ENCODE measurements around the gene PSMB2. TPM values are rescaled to one million over a fixed set of nuclear protein-coding genes. Genes with fewer than 3 reads are reported as not detected.

PSMB2 gene
- total and polyA plus RNA-seq, 4 donors = 27.7 to 38.3 (median 36.1) TPM

- whole genome bisulfite sequencing, 2 donors = 34 to 36% methylated on average over 44 of the region's 44 CpGs
- Histone ChIP-seq H3K9me3 (ENCODE audit: control insufficient read depth, low read length) (no peaks in the 10 kb centered on the region), H3K36me3 (ENCODE audit: control insufficient read depth in 1 of 2, insufficient read depth in 2 of 2, low read length in 1 of 2) (no peaks in the 10 kb centered on the region), H3K4me3 (ENCODE audit: low read length in 2 of 2) (no peak overlapping the region), H3K4me1 (ENCODE audit: control insufficient read depth in 1 of 2, insufficient read depth in 2 of 2, low read length in 2 of 2) (no peaks in the 10 kb centered on the region), H3K27ac (ENCODE audit: low read depth in 1 of 2, low read length in 2 of 2) (peak overlapping the region in 1 of 2 donors; percentile 25), H3K27me3 (ENCODE audit: control insufficient read depth in 1 of 2, insufficient read depth in 2 of 2, low read length in 1 of 2) (no peaks in the 10 kb centered on the region)
- DNase-seq = peak; percentile 74 to 88
- ATAC-seq (ENCODE audit: low FRiP score) = no peak
- intact Hi-C loops (cut with DNase I) = loop anchor here in 1 of 2 donors (10.0 kb wide), 1 partner anchor 366 kb away; the partner anchor contains the start of gene SFPQ
These were observed 80.8 kb downstream of the PSMB2 start for GRCh38 chr1:35560256-35561225.

- Histone ChIP-seq H3K4me3 (ENCODE audit: low read length in 2 of 2) (no peak overlapping the region), H3K36me3 (ENCODE audit: control insufficient read depth in 1 of 2, insufficient read depth in 2 of 2, low read length in 1 of 2) (no peaks in the 10 kb centered on the region), H3K27me3 (ENCODE audit: control insufficient read depth in 1 of 2, insufficient read depth in 2 of 2, low read length in 1 of 2) (no peaks in the 10 kb centered on the region), H3K4me1 (ENCODE audit: control insufficient read depth in 1 of 2, insufficient read depth in 2 of 2, low read length in 2 of 2) (no peaks in the 10 kb centered on the region), H3K9me3 (ENCODE audit: control insufficient read depth, low read length) (no peaks in the 10 kb centered on the region), H3K27ac (ENCODE audit: low read depth in 1 of 2, low read length in 2 of 2) (no peak overlapping the region)
- no peak for DNase-seq
- WGBS, 2 donors = 73 to 77% methylated on average over 7 of the region's 7 CpGs
- ATAC-seq (ENCODE audit: low FRiP score) = no peak
- intact Hi-C loops (cut with DNase I) = loop anchor here in 1 of 2 donors (10.0 kb wide), 1 partner anchor 365 kb away; the partner anchor contains the start of gene SFPQ
These were observed 81.9 kb downstream of the PSMB2 start for GRCh38 chr1:35559317-35559944.

DNA sequence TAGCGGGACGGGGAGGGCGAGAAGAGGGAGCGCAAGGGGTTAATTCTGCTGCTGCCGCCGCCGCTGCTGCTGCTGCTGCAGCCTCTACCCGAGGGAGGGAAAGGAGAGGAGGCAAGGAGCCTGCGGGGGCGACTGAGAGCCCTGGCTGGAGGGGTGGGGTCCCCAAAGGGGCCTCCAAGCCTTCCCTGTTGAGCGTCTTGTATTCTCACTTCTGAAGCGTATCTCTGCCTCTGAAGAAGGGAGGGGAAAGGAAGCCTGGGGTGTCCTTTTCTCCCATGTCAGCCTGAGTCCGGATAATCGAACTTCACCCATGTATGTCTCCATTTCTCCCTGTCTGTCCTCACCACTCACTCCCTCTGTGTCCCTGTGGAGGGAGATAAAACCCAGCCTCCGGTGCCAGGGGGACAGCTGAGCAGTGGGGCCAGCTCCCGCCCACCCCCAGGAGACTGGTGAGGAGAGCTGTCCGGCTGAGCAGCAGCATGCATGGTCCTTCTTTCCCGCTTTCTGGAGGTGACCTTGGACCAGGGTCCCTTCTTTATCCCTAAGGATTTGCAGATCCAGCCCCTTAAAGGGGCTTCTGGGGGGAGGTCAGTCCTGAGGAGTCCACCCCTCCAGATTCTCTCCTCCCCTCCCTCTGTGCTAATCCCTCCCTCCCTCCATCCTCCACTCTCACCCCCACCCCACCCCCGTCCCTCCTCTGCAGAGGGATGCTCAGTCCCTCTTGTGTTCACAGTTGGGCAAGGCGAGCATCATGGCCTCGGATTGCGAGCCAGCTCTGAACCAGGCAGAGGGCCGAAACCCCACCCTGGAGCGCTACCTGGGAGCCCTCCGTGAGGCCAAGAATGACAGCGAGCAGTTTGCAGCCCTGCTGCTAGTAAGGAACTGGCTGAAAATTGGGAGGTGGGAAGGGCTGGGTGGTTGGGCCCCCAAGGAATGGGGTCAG, 82.7 kb downstream of the PSMB2 start:
- no peaks in the 10 kb centered on the region for H3K36me3 ChIP-seq (ENCODE audit: control insufficient read depth in 1 of 2, insufficient read depth in 2 of 2, low read length in 1 of 2)
- ATAC-seq (ENCODE audit: low FRiP score) (no peak), DNase-seq (peak in 1 of 2 donors; percentile 71)
- peak overlapping the region; percentile 50 to 85 for H3K4me3 ChIP-seq (ENCODE audit: low read length in 2 of 2)
- H3K27ac ChIP-seq (ENCODE audit: low read depth in 1 of 2, low read length in 2 of 2) = peak overlapping the region in 1 of 2 donors; percentile 1
- intact Hi-C loops (cut with DNase I) = loop anchor here in 1 of 2 donors (10.0 kb wide), 1 partner anchor 364 kb away; the partner anchor contains the start of gene SFPQ
- no peaks in the 10 kb centered on the region for H3K4me1 ChIP-seq (ENCODE audit: control insufficient read depth in 1 of 2, insufficient read depth in 2 of 2, low read length in 2 of 2)
- 22 to 26% methylated on average over 24 to 26 of the region's 26 CpGs for WGBS, 2 donors
- H3K27me3 ChIP-seq (ENCODE audit: control insufficient read depth in 1 of 2, insufficient read depth in 2 of 2, low read length in 1 of 2) = no peaks in the 10 kb centered on the region
- no peaks in the 10 kb centered on the region for H3K9me3 ChIP-seq (ENCODE audit: control insufficient read depth, low read length)

- DNase-seq (peak; percentile 98), ATAC-seq (ENCODE audit: low FRiP score) (peak; percentile 98)
- no peaks in the 10 kb centered on the region for H3K36me3 ChIP-seq (ENCODE audit: control insufficient read depth in 1 of 2, insufficient read depth in 2 of 2, low read length in 1 of 2)
- intact Hi-C loops (cut with DNase I) = loop anchor here in 1 of 2 donors (2.0 to 10.0 kb wide), 2 partner anchors 107 to 363 kb away; partner anchors contain the start of gene SFPQ
- WGBS, 2 donors = 0 to 1% methylated on average over 58 of the region's 58 CpGs
- no peaks in the 10 kb centered on the region for H3K9me3 ChIP-seq (ENCODE audit: control insufficient read depth, low read length)
- no peaks in the 10 kb centered on the region for H3K4me1 ChIP-seq (ENCODE audit: control insufficient read depth in 1 of 2, insufficient read depth in 2 of 2, low read length in 2 of 2)
- peak within 1 kb of the TSS; percentile 32 to 72 for H3K27ac ChIP-seq (ENCODE audit: low read depth in 1 of 2, low read length in 2 of 2)
- H3K4me3 ChIP-seq (ENCODE audit: low read length in 2 of 2) = peak within 1 kb of the TSS; percentile 75 to 85
- no peaks in the 10 kb centered on the region for H3K27me3 ChIP-seq (ENCODE audit: control insufficient read depth in 1 of 2, insufficient read depth in 2 of 2, low read length in 1 of 2)
These were observed 83.5 kb downstream of the PSMB2 start, which contains the start of gene NCDN for GRCh38 chr1:35557611-35558373. Gene NCDN, plus strand, starts transcription at chr1:35557799. Its CDS starts 392 bp downstream, at chr1:35558191.

GRCh38 chr1:35557118-35557610, 84.2 kb downstream of the PSMB2 start, which contains the start of gene KIAA0319L:
Gene KIAA0319L, minus strand, starts transcription at chr1:35557403. Its CDS starts 2,912 bp downstream, at chr1:35554491.
- ATAC-seq (ENCODE audit: low FRiP score) = peak; percentile 93
- Histone ChIP-seq H3K4me3 (ENCODE audit: low read length in 2 of 2) (peak within 1 kb of the TSS; percentile 75 to 85), H3K36me3 (ENCODE audit: control insufficient read depth in 1 of 2, insufficient read depth in 2 of 2, low read length in 1 of 2) (no peaks in the 10 kb centered on the region), H3K27me3 (ENCODE audit: control insufficient read depth in 1 of 2, insufficient read depth in 2 of 2, low read length in 1 of 2) (no peaks in the 10 kb centered on the region), H3K4me1 (ENCODE audit: control insufficient read depth in 1 of 2, insufficient read depth in 2 of 2, low read length in 2 of 2) (no peaks in the 10 kb centered on the region), H3K9me3 (ENCODE audit: control insufficient read depth, low read length) (no peaks in the 10 kb centered on the region), H3K27ac (ENCODE audit: low read depth in 1 of 2, low read length in 2 of 2) (peak within 1 kb of the TSS; percentile 32 to 72)
- DNase-seq = peak; percentile 93 to 96
- 1% methylated on average over 25 to 39 of the region's 39 CpGs for WGBS, 2 donors
- intact Hi-C loops (cut with DNase I) = loop anchor here in 1 of 2 donors (2.0 to 10.0 kb wide), 2 partner anchors 106 to 362 kb away; partner anchors contain the start of gene SFPQ

GRCh38 chr1:35556484-35557117, 84.7 kb downstream of the PSMB2 start:
- H3K4me3 ChIP-seq (ENCODE audit: low read length in 2 of 2) = peak overlapping the region; percentile 75 to 85
- 1% methylated on average over 17 of the region's 17 CpGs for WGBS, 2 donors
- no peaks in the 10 kb centered on the region for H3K36me3 ChIP-seq (ENCODE audit: control insufficient read depth in 1 of 2, insufficient read depth in 2 of 2, low read length in 1 of 2)
- no peak for DNase-seq
- no peaks in the 10 kb centered on the region for H3K4me1 ChIP-seq (ENCODE audit: control insufficient read depth in 1 of 2, insufficient read depth in 2 of 2, low read length in 2 of 2)
- no peaks in the 10 kb centered on the region for H3K9me3 ChIP-seq (ENCODE audit: control insufficient read depth, low read length)
- H3K27me3 ChIP-seq (ENCODE audit: control insufficient read depth in 1 of 2, insufficient read depth in 2 of 2, low read length in 1 of 2) = no peaks in the 10 kb centered on the region
- ATAC-seq (ENCODE audit: low FRiP score) = no peak
- intact Hi-C loops (cut with DNase I) = loop anchor here in 1 of 2 donors (2.0 to 10.0 kb wide), 2 partner anchors 106 to 362 kb away; partner anchors contain the start of gene SFPQ
- peak overlapping the region in 1 of 2 donors; percentile 72 for H3K27ac ChIP-seq (ENCODE audit: low read depth in 1 of 2, low read length in 2 of 2)

All from aorta (tissue), 5 donors.